Measurements from ENCODE around the gene SACM1L.

Gene SACM1L

DNA sequence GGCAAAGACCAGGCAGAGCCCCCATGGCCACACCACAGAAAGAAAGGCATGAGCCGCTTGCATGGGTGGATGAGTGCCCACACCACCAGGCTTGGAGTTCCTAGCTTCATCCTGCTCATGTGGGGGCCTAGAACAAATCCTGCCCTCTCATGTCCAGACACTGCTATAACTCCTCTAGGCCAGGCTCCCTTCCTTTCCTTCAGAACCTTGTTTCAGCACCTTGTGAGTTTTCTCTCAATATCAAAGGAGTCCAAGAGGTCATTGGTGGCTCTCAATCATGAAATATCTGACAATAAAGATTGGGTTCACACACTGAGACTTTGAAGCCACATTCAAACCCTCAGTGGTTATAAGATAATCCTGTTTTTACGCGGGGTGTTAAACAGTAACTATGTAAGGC, 94.5 kb downstream of the SACM1L start:
- Histone ChIP-seq H3K4me3 (ENCODE audit: low read length, poor library complexity, severe bottlenecking) (no peak overlapping the region), H2AFZ (ENCODE audit: low read length) (no peak overlapping the region), H3K36me3 (ENCODE audit: insufficient read depth, low read length) (no peaks in the 10 kb centered on the region), H4K20me1 (ENCODE audit: insufficient read depth, low read length, poor library complexity, severe bottlenecking) (no peaks in the 10 kb centered on the region), H3K27me3 (ENCODE audit: insufficient read depth, low read length, poor library complexity, severe bottlenecking) (peaks cover 21% of the 10 kb centered on the region), H3K79me2 (ENCODE audit: insufficient read depth, low read length) (no peaks in the 10 kb centered on the region), H3F3A (ENCODE audit: low read depth) (no peaks in the 10 kb centered on the region), H3K9ac (ENCODE audit: low read depth, low read length, poor library complexity, severe bottlenecking) (no peak overlapping the region), H3K9me2 (replicated peaks; ENCODE audit: low read depth, low read length) (no peaks in the 10 kb centered on the region), H3K9me3 (ENCODE audit: insufficient read depth, low read depth, low read length) (no peaks in the 10 kb centered on the region), H3K4me2 (ENCODE audit: low read depth, low read length, poor library complexity, severe bottlenecking) (no peak overlapping the region), H3K4me1 (ENCODE audit: insufficient read depth, low read length, poor library complexity, severe bottlenecking) (no peaks in the 10 kb centered on the region)
- TF ChIP-seq EZH2phosphoT487 (IDR thresholded peaks at IDR 0.05; ENCODE audit: borderline replicate concordance): no peak
- TF ChIP-seq, protein P1, sequence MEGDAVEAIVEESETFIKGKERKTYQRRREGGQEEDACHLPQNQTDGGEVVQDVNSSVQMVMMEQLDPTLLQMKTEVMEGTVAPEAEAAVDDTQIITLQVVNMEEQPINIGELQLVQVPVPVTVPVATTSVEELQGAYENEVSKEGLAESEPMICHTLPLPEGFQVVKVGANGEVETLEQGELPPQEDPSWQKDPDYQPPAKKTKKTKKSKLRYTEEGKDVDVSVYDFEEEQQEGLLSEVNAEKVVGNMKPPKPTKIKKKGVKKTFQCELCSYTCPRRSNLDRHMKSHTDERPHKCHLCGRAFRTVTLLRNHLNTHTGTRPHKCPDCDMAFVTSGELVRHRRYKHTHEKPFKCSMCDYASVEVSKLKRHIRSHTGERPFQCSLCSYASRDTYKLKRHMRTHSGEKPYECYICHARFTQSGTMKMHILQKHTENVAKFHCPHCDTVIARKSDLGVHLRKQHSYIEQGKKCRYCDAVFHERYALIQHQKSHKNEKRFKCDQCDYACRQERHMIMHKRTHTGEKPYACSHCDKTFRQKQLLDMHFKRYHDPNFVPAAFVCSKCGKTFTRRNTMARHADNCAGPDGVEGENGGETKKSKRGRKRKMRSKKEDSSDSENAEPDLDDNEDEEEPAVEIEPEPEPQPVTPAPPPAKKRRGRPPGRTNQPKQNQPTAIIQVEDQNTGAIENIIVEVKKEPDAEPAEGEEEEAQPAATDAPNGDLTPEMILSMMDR (conservative IDR thresholded peaks at IDR 0.05; ENCODE audit: low read length): 0 out of 2 replicates have a peak, but pooled peaks have one; percentile 24

DNA sequence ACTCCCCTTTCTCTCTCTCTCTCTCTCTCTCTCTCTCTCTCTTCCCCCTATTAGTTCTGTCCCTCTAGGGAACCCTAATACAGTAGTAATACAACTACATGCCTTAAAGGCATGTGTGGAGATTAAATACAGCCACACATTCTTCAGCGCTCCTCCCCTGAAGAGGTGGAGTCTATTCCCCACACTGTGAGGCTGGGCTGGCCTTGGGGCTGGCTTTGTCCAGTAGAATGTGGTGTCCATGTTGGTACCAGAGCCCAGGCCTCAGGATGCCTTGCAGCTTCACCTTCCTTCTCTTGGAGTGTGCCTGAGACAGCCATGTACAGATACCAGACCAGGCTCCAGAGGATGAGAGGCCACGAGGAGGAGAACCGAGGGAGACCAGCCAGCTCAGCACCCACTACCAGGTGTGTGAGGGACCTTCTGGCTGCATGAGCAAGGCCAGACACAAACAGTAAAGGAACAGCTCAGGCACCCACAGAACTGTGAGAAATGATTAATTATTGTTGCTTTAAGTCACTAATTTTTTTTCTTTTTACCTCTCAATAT, 96.5 kb downstream of the SACM1L start:
- Histone ChIP-seq H3K4me3 (ENCODE audit: low read length, poor library complexity, severe bottlenecking) (no peak overlapping the region), H2AFZ (ENCODE audit: low read length) (no peak overlapping the region), H3K9me2 (replicated peaks; ENCODE audit: low read depth, low read length) (no peaks in the 10 kb centered on the region), H3K9ac (ENCODE audit: low read depth, low read length, poor library complexity, severe bottlenecking) (no peak overlapping the region), H3K36me3 (ENCODE audit: insufficient read depth, low read length) (no peaks in the 10 kb centered on the region), H3K27me3 (ENCODE audit: insufficient read depth, low read length, poor library complexity, severe bottlenecking) (peaks cover 21% of the 10 kb centered on the region), H3K4me1 (ENCODE audit: insufficient read depth, low read length, poor library complexity, severe bottlenecking) (no peaks in the 10 kb centered on the region), H4K20me1 (ENCODE audit: insufficient read depth, low read length, poor library complexity, severe bottlenecking) (no peaks in the 10 kb centered on the region), H3F3A (ENCODE audit: low read depth) (no peaks in the 10 kb centered on the region), H3K79me2 (ENCODE audit: insufficient read depth, low read length) (no peaks in the 10 kb centered on the region), H3K9me3 (ENCODE audit: insufficient read depth, low read depth, low read length) (no peaks in the 10 kb centered on the region), H3K4me2 (ENCODE audit: low read depth, low read length, poor library complexity, severe bottlenecking) (no peak overlapping the region)
- TF ChIP-seq EZH2phosphoT487 (IDR thresholded peaks at IDR 0.05; ENCODE audit: borderline replicate concordance): no peak
- TF ChIP-seq, protein P1 (conservative IDR thresholded peaks at IDR 0.05; ENCODE audit: low read length): no peak

DNA sequence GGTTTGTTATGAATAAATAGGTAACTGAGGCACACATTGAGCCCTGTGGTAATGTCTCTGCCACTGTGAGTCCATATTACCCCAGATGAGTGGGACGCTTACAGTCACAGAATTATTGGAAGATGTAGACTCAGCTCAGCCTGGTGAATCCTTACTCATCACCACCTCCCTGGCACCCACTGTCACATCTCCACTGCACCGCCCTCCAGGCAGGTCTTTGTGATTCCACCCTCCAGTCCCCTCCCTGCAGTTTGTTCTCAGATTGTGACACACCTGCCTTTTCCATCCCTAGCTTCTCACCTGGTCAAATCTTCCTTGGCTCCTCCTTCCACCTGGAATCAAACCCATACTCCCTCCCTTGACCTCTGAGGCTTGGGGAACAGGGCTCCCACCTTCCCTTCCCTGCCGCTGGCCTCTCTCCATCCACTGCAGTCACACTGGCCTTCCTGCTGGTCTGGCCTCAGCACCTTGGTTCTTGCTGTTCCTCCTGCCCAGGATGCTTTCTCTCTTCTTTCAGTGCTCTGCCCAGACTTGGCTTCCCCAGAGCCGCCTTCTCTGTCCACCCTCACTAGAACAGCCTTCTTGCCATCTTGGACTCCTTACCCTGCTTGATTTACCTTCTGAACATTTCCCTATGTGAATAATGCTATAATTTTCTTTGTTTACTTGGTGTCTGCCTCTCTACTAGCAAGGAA, 97.8 kb downstream of the SACM1L start:
- Histone ChIP-seq H2AFZ (ENCODE audit: low read length) (no peak overlapping the region), H3K36me3 (ENCODE audit: insufficient read depth, low read length) (no peaks in the 10 kb centered on the region), H3K9me2 (replicated peaks; ENCODE audit: low read depth, low read length) (no peaks in the 10 kb centered on the region), H3F3A (ENCODE audit: low read depth) (no peaks in the 10 kb centered on the region), H3K79me2 (ENCODE audit: insufficient read depth, low read length) (no peaks in the 10 kb centered on the region), H3K27me3 (ENCODE audit: insufficient read depth, low read length, poor library complexity, severe bottlenecking) (peaks cover 21% of the 10 kb centered on the region), H3K9me3 (ENCODE audit: insufficient read depth, low read depth, low read length) (no peaks in the 10 kb centered on the region), H3K4me1 (ENCODE audit: insufficient read depth, low read length, poor library complexity, severe bottlenecking) (no peaks in the 10 kb centered on the region), H3K4me3 (ENCODE audit: low read length, poor library complexity, severe bottlenecking) (no peak overlapping the region), H3K9ac (ENCODE audit: low read depth, low read length, poor library complexity, severe bottlenecking) (no peak overlapping the region), H3K4me2 (ENCODE audit: low read depth, low read length, poor library complexity, severe bottlenecking) (no peak overlapping the region), H4K20me1 (ENCODE audit: insufficient read depth, low read length, poor library complexity, severe bottlenecking) (no peaks in the 10 kb centered on the region)
- no peak for TF ChIP-seq EZH2phosphoT487 (IDR thresholded peaks at IDR 0.05; ENCODE audit: borderline replicate concordance)
- TF ChIP-seq, protein P1 (conservative IDR thresholded peaks at IDR 0.05; ENCODE audit: low read length): no peak
